Measurements from ENCODE around the gene RALGAPA1. TPM values are rescaled to one million over a fixed set of nuclear protein-coding genes. Genes with fewer than 3 reads are reported as not detected.
"Not testable (repeated sequence)": the region's sequence is repeated elsewhere in the genome, so short reads cannot be mapped to it uniquely, and the experiment has no call there.

Gene RALGAPA1
- total and polyA plus RNA-seq, 2 donors (not counting 1 experiment from before 2014, with no cell fraction given), result 7.2 to 34.5 TPM

- no peak overlapping the region for H3K4me2 ChIP-seq (ENCODE audit: extremely low read depth, insufficient read depth, low read length)
- H3K9me3 ChIP-seq (ENCODE audit: control insufficient read depth, insufficient read depth, low read depth, low read length), result no peaks in the 10 kb centered on the region
- H2AFZ ChIP-seq (ENCODE audit: low read length), result no peak overlapping the region
- H3K4me3 ChIP-seq (replicated peaks in 1 of 4; ENCODE audit: control extremely low read depth in 1 of 4, insufficient read depth in 1 of 4, low read depth in 3 of 4, low read length in 4 of 4), result no peak overlapping the region
- no peaks in the 10 kb centered on the region for H3K27me3 ChIP-seq (ENCODE audit: control insufficient read depth, insufficient read depth, low read length)
- H3K27ac ChIP-seq (ENCODE audit: insufficient read depth, low read length), result no peak overlapping the region
- no peaks in the 10 kb centered on the region for H4K20me1 ChIP-seq (ENCODE audit: control insufficient read depth, extremely low read depth, insufficient read depth, low read length)
- H3K79me2 ChIP-seq (ENCODE audit: control insufficient read depth, insufficient read depth, low read length), result peaks cover 2% of the 10 kb centered on the region
- no peaks in the 10 kb centered on the region for H3K4me1 ChIP-seq (ENCODE audit: control insufficient read depth, extremely low read depth, insufficient read depth, low read length)
- no peaks in the 10 kb centered on the region for H3K36me3 ChIP-seq (ENCODE audit: control insufficient read depth, insufficient read depth, low read length)
- TF ChIP-seq EZH2 (IDR thresholded peaks at IDR 0.05; ENCODE audit: low read length, missing control alignments), result no peak
- TF ChIP-seq CTCF (conservative IDR thresholded peaks at IDR 0.05 in 1 of 2, IDR thresholded peaks at IDR 0.05 in 1 of 2; ENCODE audit: low read depth in 1 of 2, low read length in 2 of 2), result no peak
- no peak for DNase-seq (ENCODE audit: low read depth in 2 of 2)
- no peak overlapping the region for H3K9ac ChIP-seq (ENCODE audit: insufficient read depth, low read length)
These were observed 22.2 kb downstream of the RALGAPA1 start for GRCh38 chr14:35786856-35787255.

- H4K20me1 ChIP-seq (ENCODE audit: control insufficient read depth, extremely low read depth, insufficient read depth, low read length), result no peaks in the 10 kb centered on the region
- H3K4me2 ChIP-seq (ENCODE audit: extremely low read depth, insufficient read depth, low read length), result no peak overlapping the region
- H2AFZ ChIP-seq (ENCODE audit: low read length), result no peak overlapping the region
- no peak overlapping the region for H3K9ac ChIP-seq (ENCODE audit: insufficient read depth, low read length)
- H3K36me3 ChIP-seq (ENCODE audit: control insufficient read depth, insufficient read depth, low read length), result no peaks in the 10 kb centered on the region
- H3K4me3 ChIP-seq (replicated peaks in 1 of 4; ENCODE audit: control extremely low read depth in 1 of 4, insufficient read depth in 1 of 4, low read depth in 3 of 4, low read length in 4 of 4), result no peak overlapping the region
- H3K27ac ChIP-seq (ENCODE audit: insufficient read depth, low read length), result no peak overlapping the region
- TF ChIP-seq CTCF (conservative IDR thresholded peaks at IDR 0.05 in 1 of 2, IDR thresholded peaks at IDR 0.05 in 1 of 2; ENCODE audit: low read depth in 1 of 2, low read length in 2 of 2), result no peak
- no peak for TF ChIP-seq EZH2 (IDR thresholded peaks at IDR 0.05; ENCODE audit: low read length, missing control alignments)
- no peaks in the 10 kb centered on the region for H3K9me3 ChIP-seq (ENCODE audit: control insufficient read depth, insufficient read depth, low read depth, low read length)
- H3K79me2 ChIP-seq (ENCODE audit: control insufficient read depth, insufficient read depth, low read length), result peaks cover 2% of the 10 kb centered on the region
- H3K4me1 ChIP-seq (ENCODE audit: control insufficient read depth, extremely low read depth, insufficient read depth, low read length), result no peaks in the 10 kb centered on the region
- no peak for DNase-seq (ENCODE audit: low read depth in 2 of 2)
- H3K27me3 ChIP-seq (ENCODE audit: control insufficient read depth, insufficient read depth, low read length), result no peaks in the 10 kb centered on the region
These were observed 25.4 kb downstream of the RALGAPA1 start for GRCh38 chr14:35783699-35784098.

- TF ChIP-seq EZH2 (IDR thresholded peaks at IDR 0.05; ENCODE audit: low read length, missing control alignments), result no peak
- TF ChIP-seq CTCF (conservative IDR thresholded peaks at IDR 0.05 in 1 of 2, IDR thresholded peaks at IDR 0.05 in 1 of 2; ENCODE audit: low read depth in 1 of 2, low read length in 2 of 2), result no peak
These were observed 29.7 kb downstream of the RALGAPA1 start for GRCh38 chr14:35779368-35779767.

GRCh38 chr14:35777550-35777949 is 31.5 kb downstream of the RALGAPA1 start:
- H3K9me3 ChIP-seq (ENCODE audit: control insufficient read depth, insufficient read depth, low read depth, low read length); H4K20me1 ChIP-seq (ENCODE audit: control insufficient read depth, extremely low read depth, insufficient read depth, low read length); DNase-seq (ENCODE audit: low read depth in 2 of 2); H3K36me3 ChIP-seq (ENCODE audit: control insufficient read depth, insufficient read depth, low read length); H3K27ac ChIP-seq (ENCODE audit: insufficient read depth, low read length); H3K9ac ChIP-seq (ENCODE audit: insufficient read depth, low read length); H3K4me1 ChIP-seq (ENCODE audit: control insufficient read depth, extremely low read depth, insufficient read depth, low read length); H3K79me2 ChIP-seq (ENCODE audit: control insufficient read depth, insufficient read depth, low read length); H3K4me3 ChIP-seq (replicated peaks in 1 of 4; ENCODE audit: control extremely low read depth in 1 of 4, insufficient read depth in 1 of 4, low read depth in 3 of 4, low read length in 4 of 4); H3K27me3 ChIP-seq (ENCODE audit: control insufficient read depth, insufficient read depth, low read length); H2AFZ ChIP-seq (ENCODE audit: low read length); H3K4me2 ChIP-seq (ENCODE audit: extremely low read depth, insufficient read depth, low read length): not testable (repeated sequence)

More at GRCh38 chr14:35779368-35779767, 29.7 kb downstream of the RALGAPA1 start:
- peaks cover 2% of the 10 kb centered on the region for H3K79me2 ChIP-seq (ENCODE audit: control insufficient read depth, insufficient read depth, low read length)
- no peaks in the 10 kb centered on the region for H3K4me1 ChIP-seq (ENCODE audit: control insufficient read depth, extremely low read depth, insufficient read depth, low read length)
- H4K20me1 ChIP-seq (ENCODE audit: control insufficient read depth, extremely low read depth, insufficient read depth, low read length), result no peaks in the 10 kb centered on the region
- no peaks in the 10 kb centered on the region for H3K27me3 ChIP-seq (ENCODE audit: control insufficient read depth, insufficient read depth, low read length)
- no peak overlapping the region for H2AFZ ChIP-seq (ENCODE audit: low read length)
- H3K4me3 ChIP-seq (replicated peaks in 1 of 4; ENCODE audit: control extremely low read depth in 1 of 4, insufficient read depth in 1 of 4, low read depth in 3 of 4, low read length in 4 of 4), result no peak overlapping the region
- H3K4me2 ChIP-seq (ENCODE audit: extremely low read depth, insufficient read depth, low read length), result no peak overlapping the region
- no peak overlapping the region for H3K27ac ChIP-seq (ENCODE audit: insufficient read depth, low read length)
- DNase-seq (ENCODE audit: low read depth in 2 of 2), result no peak
- H3K9ac ChIP-seq (ENCODE audit: insufficient read depth, low read length), result no peak overlapping the region
- H3K36me3 ChIP-seq (ENCODE audit: control insufficient read depth, insufficient read depth, low read length), result no peaks in the 10 kb centered on the region
- H3K9me3 ChIP-seq (ENCODE audit: control insufficient read depth, insufficient read depth, low read depth, low read length), result no peaks in the 10 kb centered on the region

Data from fibroblast of lung (primary cell).